ENCODE data around the gene PRKX. TPM values are rescaled to one million over a fixed set of nuclear protein-coding genes. Genes with fewer than 3 reads are reported as not detected.
"Not testable (repeated sequence)": the region's sequence is repeated elsewhere in the genome, so short reads cannot be mapped to it uniquely, and the experiment has no call there.

Gene PRKX
- total RNA-seq, 1 donor from 2014 or later, result 37.2 TPM

GRCh38 chrX:3638280-3638873, 75.1 kb downstream of the PRKX start:
- Mint-ChIP-seq H3K4me3 (ENCODE audit: unreplicated experiment) (no peak overlapping the region), H3K36me3 (ENCODE audit: unreplicated experiment) (peaks cover 20% of the 10 kb centered on the region), H3K27ac (ENCODE audit: unreplicated experiment) (no peak overlapping the region), H3K27me3 (ENCODE audit: unreplicated experiment) (no peaks in the 10 kb centered on the region), H3K9me3 (ENCODE audit: unreplicated experiment) (peaks cover 1% of the 10 kb centered on the region), H3K4me1 (ENCODE audit: unreplicated experiment) (no peaks in the 10 kb centered on the region)
- peak; percentile 85 for TF ChIP-seq CTCF (IDR thresholded peaks at IDR 0.05)
- no peak for DNase-seq (ENCODE audit: extremely low spot score, unreplicated experiment)

- no peak for TF ChIP-seq CTCF (IDR thresholded peaks at IDR 0.05)
- no peak for DNase-seq (ENCODE audit: extremely low spot score, unreplicated experiment)
- H3K27ac Mint-ChIP-seq (ENCODE audit: unreplicated experiment), result no peak overlapping the region
- peaks cover 25% of the 10 kb centered on the region for H3K36me3 Mint-ChIP-seq (ENCODE audit: unreplicated experiment)
- no peaks in the 10 kb centered on the region for H3K9me3 Mint-ChIP-seq (ENCODE audit: unreplicated experiment)
- H3K4me1 Mint-ChIP-seq (ENCODE audit: unreplicated experiment), result no peaks in the 10 kb centered on the region
- H3K27me3 Mint-ChIP-seq (ENCODE audit: unreplicated experiment), result no peaks in the 10 kb centered on the region
- H3K4me3 Mint-ChIP-seq (ENCODE audit: unreplicated experiment), result no peak overlapping the region
Measured at GRCh38 chrX:3636803-3637202, 76.6 kb downstream of the PRKX start.

GRCh38 chrX:3631196-3631595, 82.3 kb downstream of the PRKX start:
- Mint-ChIP-seq H3K27ac (ENCODE audit: unreplicated experiment) (no peak overlapping the region), H3K36me3 (ENCODE audit: unreplicated experiment) (peaks cover 47% of the 10 kb centered on the region), H3K4me1 (ENCODE audit: unreplicated experiment) (no peaks in the 10 kb centered on the region), H3K4me3 (ENCODE audit: unreplicated experiment) (no peak overlapping the region), H3K9me3 (ENCODE audit: unreplicated experiment) (peaks cover 8% of the 10 kb centered on the region), H3K27me3 (ENCODE audit: unreplicated experiment) (no peaks in the 10 kb centered on the region)
- peak; percentile 63 for DNase-seq (ENCODE audit: extremely low spot score, unreplicated experiment)
- no peak for TF ChIP-seq CTCF (IDR thresholded peaks at IDR 0.05)

GRCh38 chrX:3627594-3627993, 85.9 kb downstream of the PRKX start:
- TF ChIP-seq CTCF (IDR thresholded peaks at IDR 0.05), result no peak
- H3K4me1 Mint-ChIP-seq (ENCODE audit: unreplicated experiment), result no peaks in the 10 kb centered on the region

GRCh38 chrX:3621414-3621813, 92.0 kb downstream of the PRKX start:
- H3K27ac Mint-ChIP-seq (ENCODE audit: unreplicated experiment), result no peak overlapping the region
- no peaks in the 10 kb centered on the region for H3K27me3 Mint-ChIP-seq (ENCODE audit: unreplicated experiment)
- peaks cover 51% of the 10 kb centered on the region for H3K36me3 Mint-ChIP-seq (ENCODE audit: unreplicated experiment)
- no peak for TF ChIP-seq CTCF (IDR thresholded peaks at IDR 0.05)
- no peak overlapping the region for H3K4me3 Mint-ChIP-seq (ENCODE audit: unreplicated experiment)
- DNase-seq (ENCODE audit: extremely low spot score, unreplicated experiment), result no peak
- no peaks in the 10 kb centered on the region for H3K9me3 Mint-ChIP-seq (ENCODE audit: unreplicated experiment)
- no peaks in the 10 kb centered on the region for H3K4me1 Mint-ChIP-seq (ENCODE audit: unreplicated experiment)

More at GRCh38 chrX:3627594-3627993, 85.9 kb downstream of the PRKX start:
- Mint-ChIP-seq H3K4me3 (ENCODE audit: unreplicated experiment) (no peak overlapping the region), H3K27me3 (ENCODE audit: unreplicated experiment) (no peaks in the 10 kb centered on the region), H3K9me3 (ENCODE audit: unreplicated experiment) (peaks cover 8% of the 10 kb centered on the region), H3K27ac (ENCODE audit: unreplicated experiment) (no peak overlapping the region), H3K36me3 (ENCODE audit: unreplicated experiment) (peaks cover 51% of the 10 kb centered on the region)
- DNase-seq (ENCODE audit: extremely low spot score, unreplicated experiment), result no peak

GRCh38 chrX:3611744-3612143, 101.7 kb downstream of the PRKX start:
- Mint-ChIP-seq H3K4me1 (ENCODE audit: unreplicated experiment) (peaks cover 13% of the 10 kb centered on the region), H3K36me3 (ENCODE audit: unreplicated experiment) (peaks cover 43% of the 10 kb centered on the region)
- not testable (repeated sequence) for H3K4me3 Mint-ChIP-seq (ENCODE audit: unreplicated experiment); H3K9me3 Mint-ChIP-seq (ENCODE audit: unreplicated experiment); H3K27me3 Mint-ChIP-seq (ENCODE audit: unreplicated experiment); DNase-seq (ENCODE audit: extremely low spot score, unreplicated experiment); H3K27ac Mint-ChIP-seq (ENCODE audit: unreplicated experiment)
